CD4-positive, alpha-beta T cell treated with Interleukin-4 for 4 hours (primary cell): ENCODE measurements around the gene RRAGA.
"Not testable (repeated sequence)": the region's sequence is repeated elsewhere in the genome, so short reads cannot be mapped to it uniquely, and the experiment has no call there.

Source experiments
- DNase-seq: peaks from one replicate; pipeline ENCODE4 v3.0.0-alpha.2; 2020

RRAGA gene

GRCh38 chr9:19087106-19088000 is 38.1 kb downstream of the RRAGA start:
- no peak for DNase-seq

GRCh38 chr9:19097431-19097830 is 48.2 kb downstream of the RRAGA start:
- not testable (repeated sequence) for DNase-seq
